ENCODE data around the gene CGB1. TPM values are rescaled to one million over a fixed set of nuclear protein-coding genes. Genes with fewer than 3 reads are reported as not detected.

Gene CGB1
- total RNA-seq, 1 experiment from 2014 or later, result not detected

DNA sequence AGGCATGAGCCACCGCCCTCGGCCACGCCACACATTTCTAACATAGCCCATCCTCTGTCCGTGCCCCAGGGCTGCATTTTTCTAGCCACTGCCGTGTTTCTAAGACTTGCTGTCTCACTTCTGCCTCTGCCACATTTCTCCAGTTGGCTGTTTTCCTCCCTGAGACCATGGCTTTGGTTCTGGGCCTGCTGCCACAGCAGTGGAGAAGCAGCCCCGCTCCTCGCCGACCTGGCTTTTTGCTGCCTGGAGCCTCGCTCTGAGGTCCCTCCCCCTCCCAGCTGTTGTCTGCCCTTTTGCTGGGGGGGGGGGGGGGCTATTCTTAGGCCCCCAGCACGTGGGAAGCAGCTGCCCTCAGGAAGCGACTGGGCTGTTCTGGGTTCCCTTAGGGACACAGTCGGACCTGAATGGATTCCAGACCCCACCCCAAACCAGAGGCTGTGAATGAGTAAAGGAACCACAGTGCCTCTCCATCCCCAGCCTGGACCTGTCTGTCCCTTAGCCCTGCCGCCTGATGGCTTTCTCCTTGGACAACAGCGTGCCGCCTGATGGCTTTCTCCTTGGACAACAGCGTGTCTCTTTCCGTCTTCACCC, 46.9 kb downstream of the CGB1 start (continued):
- TF ChIP-seq, protein P1, sequence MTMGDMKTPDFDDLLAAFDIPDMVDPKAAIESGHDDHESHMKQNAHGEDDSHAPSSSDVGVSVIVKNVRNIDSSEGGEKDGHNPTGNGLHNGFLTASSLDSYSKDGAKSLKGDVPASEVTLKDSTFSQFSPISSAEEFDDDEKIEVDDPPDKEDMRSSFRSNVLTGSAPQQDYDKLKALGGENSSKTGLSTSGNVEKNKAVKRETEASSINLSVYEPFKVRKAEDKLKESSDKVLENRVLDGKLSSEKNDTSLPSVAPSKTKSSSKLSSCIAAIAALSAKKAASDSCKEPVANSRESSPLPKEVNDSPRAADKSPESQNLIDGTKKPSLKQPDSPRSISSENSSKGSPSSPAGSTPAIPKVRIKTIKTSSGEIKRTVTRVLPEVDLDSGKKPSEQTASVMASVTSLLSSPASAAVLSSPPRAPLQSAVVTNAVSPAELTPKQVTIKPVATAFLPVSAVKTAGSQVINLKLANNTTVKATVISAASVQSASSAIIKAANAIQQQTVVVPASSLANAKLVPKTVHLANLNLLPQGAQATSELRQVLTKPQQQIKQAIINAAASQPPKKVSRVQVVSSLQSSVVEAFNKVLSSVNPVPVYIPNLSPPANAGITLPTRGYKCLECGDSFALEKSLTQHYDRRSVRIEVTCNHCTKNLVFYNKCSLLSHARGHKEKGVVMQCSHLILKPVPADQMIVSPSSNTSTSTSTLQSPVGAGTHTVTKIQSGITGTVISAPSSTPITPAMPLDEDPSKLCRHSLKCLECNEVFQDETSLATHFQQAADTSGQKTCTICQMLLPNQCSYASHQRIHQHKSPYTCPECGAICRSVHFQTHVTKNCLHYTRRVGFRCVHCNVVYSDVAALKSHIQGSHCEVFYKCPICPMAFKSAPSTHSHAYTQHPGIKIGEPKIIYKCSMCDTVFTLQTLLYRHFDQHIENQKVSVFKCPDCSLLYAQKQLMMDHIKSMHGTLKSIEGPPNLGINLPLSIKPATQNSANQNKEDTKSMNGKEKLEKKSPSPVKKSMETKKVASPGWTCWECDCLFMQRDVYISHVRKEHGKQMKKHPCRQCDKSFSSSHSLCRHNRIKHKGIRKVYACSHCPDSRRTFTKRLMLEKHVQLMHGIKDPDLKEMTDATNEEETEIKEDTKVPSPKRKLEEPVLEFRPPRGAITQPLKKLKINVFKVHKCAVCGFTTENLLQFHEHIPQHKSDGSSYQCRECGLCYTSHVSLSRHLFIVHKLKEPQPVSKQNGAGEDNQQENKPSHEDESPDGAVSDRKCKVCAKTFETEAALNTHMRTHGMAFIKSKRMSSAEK (CRISPR knock-in tag; IDR thresholded peaks at IDR 0.05; ENCODE audit: borderline replicate concordance), result no peak
- TF ChIP-seq SMAD4 (CRISPR knock-in tag; IDR thresholded peaks at IDR 0.05), result no peak
- TF ChIP-seq OVOL2 (CRISPR knock-in tag; IDR thresholded peaks at IDR 0.05; ENCODE audit: borderline replicate concordance), result no peak
- TF ChIP-seq ZNF396 (CRISPR knock-in tag; IDR thresholded peaks at IDR 0.05; ENCODE audit: borderline replicate concordance), result no peak
- TF ChIP-seq MYBL2 (CRISPR knock-in tag; IDR thresholded peaks at IDR 0.05), result no peak

DNA sequence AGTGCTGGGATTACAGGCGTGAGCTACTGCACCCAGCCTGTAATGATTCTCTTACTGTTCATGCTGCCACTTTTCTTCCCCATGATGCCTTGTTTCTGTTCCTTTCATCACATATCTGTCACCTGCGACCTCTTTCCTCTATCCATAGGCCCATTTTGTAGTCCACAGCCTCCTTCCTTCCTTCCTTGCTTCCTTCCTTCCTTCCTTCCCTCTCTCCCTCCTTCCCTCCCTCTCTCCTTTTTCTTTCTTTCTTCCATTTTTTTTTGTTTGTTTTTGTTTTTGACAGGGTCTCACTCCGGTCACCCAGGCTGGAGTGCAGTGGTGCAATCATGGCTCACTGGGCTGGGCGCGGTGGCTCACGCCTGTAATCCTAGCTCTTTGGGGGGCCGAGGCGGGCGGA, 47.8 kb downstream of the CGB1 start:
- ChIA-PET CTCF (interaction anchor here (0.7 to 4.2 kb wide), 2 partner anchors 18 to 29 kb away, joined by 4 to 18 read pairs; no protein-coding TSS in a partner anchor), POLR2A (no interaction called here)
- ATAC-seq (no peak), DNase-seq (ENCODE audit: low spot score) (no peak)
- Mint-ChIP-seq H3K4me1 (peaks cover 21% of the 10 kb centered on the region), H3K27me3 (ENCODE audit: low read depth) (no peaks in the 10 kb centered on the region), H3K27ac (peak overlapping the region; percentile 36; the same call in 1 of the 2 replicates), H3K36me3 (peaks cover 30% of the 10 kb centered on the region), H3K9me3 (no peaks in the 10 kb centered on the region), H3K4me3 (no peak overlapping the region)
- TF ChIP-seq ESRRA (CRISPR knock-in tag; IDR thresholded peaks at IDR 0.05; ENCODE audit: borderline replicate concordance) (no peak), MYBL2 (CRISPR knock-in tag; IDR thresholded peaks at IDR 0.05) (no peak), ETV6 (CRISPR knock-in tag; IDR thresholded peaks at IDR 0.05) (no peak), SMAD3 (CRISPR knock-in tag; IDR thresholded peaks at IDR 0.05; ENCODE audit: borderline replicate concordance) (no peak)
- TF ChIP-seq, protein P2, sequence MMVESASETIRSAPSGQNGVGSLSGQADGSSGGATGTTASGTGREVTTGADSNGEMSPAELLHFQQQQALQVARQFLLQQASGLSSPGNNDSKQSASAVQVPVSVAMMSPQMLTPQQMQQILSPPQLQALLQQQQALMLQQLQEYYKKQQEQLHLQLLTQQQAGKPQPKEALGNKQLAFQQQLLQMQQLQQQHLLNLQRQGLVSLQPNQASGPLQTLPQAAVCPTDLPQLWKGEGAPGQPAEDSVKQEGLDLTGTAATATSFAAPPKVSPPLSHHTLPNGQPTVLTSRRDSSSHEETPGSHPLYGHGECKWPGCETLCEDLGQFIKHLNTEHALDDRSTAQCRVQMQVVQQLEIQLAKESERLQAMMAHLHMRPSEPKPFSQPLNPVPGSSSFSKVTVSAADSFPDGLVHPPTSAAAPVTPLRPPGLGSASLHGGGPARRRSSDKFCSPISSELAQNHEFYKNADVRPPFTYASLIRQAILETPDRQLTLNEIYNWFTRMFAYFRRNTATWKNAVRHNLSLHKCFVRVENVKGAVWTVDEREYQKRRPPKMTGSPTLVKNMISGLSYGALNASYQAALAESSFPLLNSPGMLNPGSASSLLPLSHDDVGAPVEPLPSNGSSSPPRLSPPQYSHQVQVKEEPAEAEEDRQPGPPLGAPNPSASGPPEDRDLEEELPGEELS (CRISPR knock-in tag; IDR thresholded peaks at IDR 0.05), result no peak

DNA sequence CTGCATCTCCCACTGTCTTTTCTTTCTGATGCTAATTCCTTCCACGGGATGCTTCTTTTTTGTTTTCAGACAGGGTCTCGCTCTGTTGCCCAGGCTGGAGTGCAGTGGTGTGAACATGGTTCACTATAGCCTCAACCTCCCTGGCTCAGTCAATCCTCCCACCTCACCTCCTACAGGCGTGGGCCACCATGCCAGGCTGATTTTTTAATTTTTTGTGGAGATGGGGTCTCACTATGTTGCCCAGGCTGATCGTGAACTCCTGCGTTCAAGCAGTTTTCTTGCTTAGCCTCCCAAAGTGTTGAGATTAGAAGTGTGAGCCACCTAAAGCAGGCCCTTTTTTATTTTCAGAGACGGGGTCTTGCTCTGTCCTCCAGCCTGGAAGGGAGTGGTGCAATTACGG, 48.4 kb downstream of the CGB1 start:
- POLR2A ChIA-PET, result no interaction called here
- H3K36me3 Mint-ChIP-seq, result peaks cover 32% of the 10 kb centered on the region

DNA sequence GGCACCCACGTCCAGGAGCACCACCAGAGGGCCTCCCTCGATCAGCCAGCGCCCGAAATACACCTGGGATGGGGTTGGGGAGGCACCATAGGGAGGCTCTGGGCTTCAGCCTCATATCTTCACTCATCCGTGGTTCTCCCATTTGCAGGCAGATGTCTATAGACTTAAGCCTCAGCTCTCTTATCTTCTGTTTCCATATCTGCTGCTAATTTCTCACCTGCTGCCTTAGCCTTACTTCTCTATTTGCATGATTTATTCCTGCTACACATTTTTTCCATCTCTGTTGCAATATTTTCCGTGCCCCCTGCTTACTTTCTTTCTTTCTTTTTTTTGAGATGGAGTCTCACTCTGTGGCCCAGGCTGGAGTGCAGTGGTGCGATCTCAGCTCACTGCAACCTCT, 49.4 kb downstream of the CGB1 start:
- no peak overlapping the region; the same call in 1 of the 2 replicates for H3K27ac Mint-ChIP-seq
- CTCF ChIA-PET, result interaction anchor here (1.0 to 4.2 kb wide), 7 partner anchors 10 to 238 kb away, joined by 3 to 18 read pairs (median 5); no protein-coding TSS in a partner anchor
- peaks cover 41% of the 10 kb centered on the region for H3K36me3 Mint-ChIP-seq
- POLR2A ChIA-PET, result no interaction called here
- no peaks in the 10 kb centered on the region for H3K9me3 Mint-ChIP-seq
- no peak for DNase-seq (ENCODE audit: low spot score)
- TF ChIP-seq TEAD1 (CRISPR knock-in tag; IDR thresholded peaks at IDR 0.05) (no peak), MYBL2 (CRISPR knock-in tag; IDR thresholded peaks at IDR 0.05) (no peak), NR2C2 (CRISPR knock-in tag; IDR thresholded peaks at IDR 0.05) (no peak)
- H3K4me1 Mint-ChIP-seq, result peaks cover 17% of the 10 kb centered on the region
- no peak overlapping the region for H3K4me3 Mint-ChIP-seq
- no peak for ATAC-seq
- no peaks in the 10 kb centered on the region for H3K27me3 Mint-ChIP-seq (ENCODE audit: low read depth)

More for the DNA sequence above, 48.4 kb downstream of the CGB1 start:
- Mint-ChIP-seq H3K4me3 (no peak overlapping the region), H3K9me3 (no peaks in the 10 kb centered on the region), H3K27ac (peak overlapping the region; percentile 85), H3K27me3 (ENCODE audit: low read depth) (no peaks in the 10 kb centered on the region), H3K4me1 (peaks cover 18% of the 10 kb centered on the region)
- CTCF ChIA-PET, result interaction anchor here (4.2 kb wide), 1 partner anchor 17 kb away, joined by 18 read pairs; no protein-coding TSS in a partner anchor
- no peak for ATAC-seq
- DNase-seq (ENCODE audit: low spot score), result no peak
- TF ChIP-seq ZNF121 (CRISPR knock-in tag; IDR thresholded peaks at IDR 0.05), result peak; percentile 77; the same call in 1 of the 2 replicates
- no peak for TF ChIP-seq TP53 (CRISPR knock-in tag; IDR thresholded peaks at IDR 0.05)

Measured in WTC11 (cell line).